Coronary artery (tissue), 2 donors: Measurements from ENCODE around the gene CERS6.

Experiments used
- DNase-seq: peaks from one replicate; pipeline ENCODE4 v3.0.0-alpha.2; 2017; ENCODE audit warnings: low spot score
- H3K27ac ChIP-seq, 2 donors: fragments of 200-600 bp; sonication (generic); one replicate each; pipeline ENCODE4 v1.5.1; 2016 to 2019
- H3K4me3 ChIP-seq: fragments of 200-600 bp; sonication (generic); 2 replicates; pipeline ENCODE4 v1.5.1; 2016; ENCODE audit warnings: mild to moderate bottlenecking, moderate library complexity
- TF ChIP-seq, protein P1 (sequence below): fragments of 200-600 bp; sonication (generic); IDR thresholded peaks from one replicate; pipeline ENCODE4 v1.5.1; 2019; ENCODE audit warnings: antibody characterized with exemption

The CERS6 gene

DNA sequence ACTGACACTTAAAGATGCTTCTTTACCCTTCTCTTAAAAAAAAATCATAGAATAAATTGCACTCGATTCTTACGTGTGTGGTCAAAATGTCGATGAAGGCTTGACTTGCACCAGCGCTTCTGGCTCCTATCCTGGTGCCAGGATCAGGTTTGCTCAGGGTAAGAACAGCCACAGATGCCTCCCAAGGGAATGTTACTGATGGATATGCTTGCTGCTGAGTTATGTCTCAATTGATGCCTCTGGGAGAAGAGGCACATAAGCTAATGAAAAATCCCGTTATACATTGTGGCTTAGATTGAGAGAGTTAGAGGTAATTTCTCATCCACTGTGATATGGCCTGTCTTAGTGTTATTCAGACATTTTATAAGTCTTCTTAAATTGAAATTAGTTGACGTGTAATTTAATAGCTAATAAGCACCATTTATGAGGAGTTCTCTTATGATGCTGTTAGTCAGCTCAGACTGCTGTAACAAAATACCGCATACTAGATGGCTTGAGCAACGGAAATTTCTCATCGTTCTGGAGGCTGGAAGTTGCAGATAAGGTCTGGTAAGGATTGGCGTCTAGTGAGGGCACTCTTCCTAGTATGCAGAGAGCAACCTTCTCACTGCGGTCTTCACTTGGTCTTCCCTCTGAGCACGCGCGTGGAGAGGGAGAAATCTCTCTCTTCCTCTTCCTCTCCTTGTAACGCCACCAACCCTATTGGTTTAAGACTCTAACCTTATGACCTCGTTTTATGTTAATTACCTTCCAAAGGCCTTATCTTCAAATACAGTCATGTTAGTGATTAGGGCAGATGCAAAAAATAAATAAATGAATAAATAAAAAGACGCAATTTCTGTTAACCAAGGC, 229.8 kb downstream of the CERS6 start:
- H3K27ac ChIP-seq: no peak overlapping the region
- TF ChIP-seq, protein P1, sequence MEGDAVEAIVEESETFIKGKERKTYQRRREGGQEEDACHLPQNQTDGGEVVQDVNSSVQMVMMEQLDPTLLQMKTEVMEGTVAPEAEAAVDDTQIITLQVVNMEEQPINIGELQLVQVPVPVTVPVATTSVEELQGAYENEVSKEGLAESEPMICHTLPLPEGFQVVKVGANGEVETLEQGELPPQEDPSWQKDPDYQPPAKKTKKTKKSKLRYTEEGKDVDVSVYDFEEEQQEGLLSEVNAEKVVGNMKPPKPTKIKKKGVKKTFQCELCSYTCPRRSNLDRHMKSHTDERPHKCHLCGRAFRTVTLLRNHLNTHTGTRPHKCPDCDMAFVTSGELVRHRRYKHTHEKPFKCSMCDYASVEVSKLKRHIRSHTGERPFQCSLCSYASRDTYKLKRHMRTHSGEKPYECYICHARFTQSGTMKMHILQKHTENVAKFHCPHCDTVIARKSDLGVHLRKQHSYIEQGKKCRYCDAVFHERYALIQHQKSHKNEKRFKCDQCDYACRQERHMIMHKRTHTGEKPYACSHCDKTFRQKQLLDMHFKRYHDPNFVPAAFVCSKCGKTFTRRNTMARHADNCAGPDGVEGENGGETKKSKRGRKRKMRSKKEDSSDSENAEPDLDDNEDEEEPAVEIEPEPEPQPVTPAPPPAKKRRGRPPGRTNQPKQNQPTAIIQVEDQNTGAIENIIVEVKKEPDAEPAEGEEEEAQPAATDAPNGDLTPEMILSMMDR: no peak
- DNase-seq: no peak
- no peak overlapping the region for H3K4me3 ChIP-seq

DNA sequence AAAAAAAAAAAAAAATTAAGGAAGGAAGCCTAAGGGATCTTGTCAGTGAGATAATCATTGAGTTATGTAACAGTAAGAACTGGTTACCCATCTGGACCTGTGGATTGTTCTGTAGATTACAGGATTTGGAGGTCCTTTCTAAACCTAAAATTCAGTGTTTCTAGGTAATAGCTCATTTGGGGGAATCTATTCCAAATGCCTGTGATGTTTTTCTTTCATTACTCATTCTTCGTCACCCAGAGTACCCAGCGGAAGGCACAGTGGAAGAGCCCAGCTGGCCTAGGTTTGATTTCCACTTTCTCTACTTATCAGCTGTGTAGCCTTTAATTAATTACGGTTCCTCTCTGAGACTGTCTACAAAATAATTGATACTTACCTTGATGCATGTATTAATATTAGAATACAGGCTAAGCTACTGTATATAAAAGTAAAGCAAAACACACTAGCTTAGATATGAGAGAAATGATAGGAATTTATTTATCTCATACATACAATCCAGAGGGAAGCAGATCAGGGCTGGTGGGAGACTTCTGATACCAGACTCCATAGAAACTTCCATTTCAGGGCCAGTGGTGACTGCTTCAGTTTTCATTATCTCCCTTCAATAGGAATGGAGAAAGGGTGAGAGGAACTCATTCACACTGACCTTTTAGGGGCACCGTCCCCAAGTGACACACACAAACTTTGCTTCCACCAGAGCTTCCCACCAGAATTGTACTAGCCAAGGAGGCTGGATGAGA, 230.6 kb downstream of the CERS6 start:
- TF ChIP-seq, protein P1: no peak
- no peak overlapping the region for H3K4me3 ChIP-seq

DNA sequence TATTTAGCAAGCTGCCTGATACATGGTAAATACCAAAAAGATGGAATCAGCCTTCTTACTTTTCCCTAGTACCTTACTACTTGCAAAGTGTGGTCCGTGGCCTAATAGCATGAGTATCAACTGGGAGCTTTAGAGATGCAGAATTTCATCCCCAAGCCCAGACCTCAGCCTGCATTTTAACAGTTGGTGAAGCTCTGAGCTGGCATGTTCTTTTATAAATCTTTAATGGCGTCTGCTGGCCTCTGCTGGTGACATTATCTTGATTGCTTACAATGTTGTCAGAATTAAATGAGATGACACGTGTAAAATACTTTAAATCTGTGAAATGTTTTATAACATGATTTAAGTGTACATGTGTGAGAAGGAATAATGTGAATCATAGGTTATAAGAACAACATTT, 231.2 kb downstream of the CERS6 start:
- DNase-seq: no peak
- H3K4me3 ChIP-seq: no peak overlapping the region
- TF ChIP-seq, protein P1: no peak
- no peak overlapping the region for H3K27ac ChIP-seq

More for the DNA sequence above, 230.6 kb downstream of the CERS6 start:
- DNase-seq: no peak
- no peak overlapping the region for H3K27ac ChIP-seq

DNA sequence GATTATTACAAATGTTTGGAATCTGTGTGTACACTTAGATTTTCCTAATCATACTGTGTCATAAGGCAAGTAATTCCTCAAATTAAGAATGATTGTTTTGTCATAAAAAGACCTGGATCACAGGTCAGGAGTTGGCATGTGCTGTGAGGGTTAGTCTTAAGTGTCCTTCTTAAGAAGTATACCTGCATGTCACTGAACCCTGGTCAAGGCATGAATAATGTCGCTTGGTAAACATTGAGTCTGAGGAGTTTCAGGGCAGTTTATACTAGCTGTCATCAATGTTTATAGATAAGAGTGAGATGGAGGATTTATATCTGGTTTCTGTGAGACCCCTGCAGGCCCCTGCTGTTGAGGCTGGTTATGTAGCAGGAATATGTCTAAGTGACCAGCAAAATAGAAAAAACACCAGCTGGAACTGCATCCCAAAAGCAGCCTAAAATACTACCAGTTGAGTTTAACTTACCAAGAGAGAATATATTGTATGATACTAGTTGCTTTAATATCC, 234.4 kb downstream of the CERS6 start:
- no peak overlapping the region for H3K27ac ChIP-seq
- TF ChIP-seq, protein P1: no peak
- H3K4me3 ChIP-seq: no peak overlapping the region
- no peak for DNase-seq

DNA sequence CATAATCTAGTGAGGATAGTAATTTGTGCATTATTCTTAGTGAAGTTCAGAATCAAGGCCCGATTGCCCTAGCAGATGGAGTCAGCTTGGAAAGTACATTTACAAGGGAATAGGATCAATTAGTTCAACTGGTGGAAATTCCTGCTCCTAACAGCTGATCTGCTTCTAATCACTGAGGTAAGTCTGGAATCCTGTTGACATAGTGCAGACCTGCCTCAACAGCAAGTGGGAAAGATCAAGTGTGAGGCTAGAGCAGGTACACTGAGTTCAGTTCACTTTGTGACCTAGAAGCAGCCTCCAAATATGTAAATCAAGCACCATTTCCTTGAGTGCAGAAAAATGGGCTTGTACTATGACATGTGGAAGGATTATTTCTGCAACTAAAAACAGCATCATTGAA, 235.1 kb downstream of the CERS6 start:
- DNase-seq: no peak
- TF ChIP-seq, protein P1: no peak
- H3K27ac ChIP-seq: no peak overlapping the region
- H3K4me3 ChIP-seq: no peak overlapping the region

DNA sequence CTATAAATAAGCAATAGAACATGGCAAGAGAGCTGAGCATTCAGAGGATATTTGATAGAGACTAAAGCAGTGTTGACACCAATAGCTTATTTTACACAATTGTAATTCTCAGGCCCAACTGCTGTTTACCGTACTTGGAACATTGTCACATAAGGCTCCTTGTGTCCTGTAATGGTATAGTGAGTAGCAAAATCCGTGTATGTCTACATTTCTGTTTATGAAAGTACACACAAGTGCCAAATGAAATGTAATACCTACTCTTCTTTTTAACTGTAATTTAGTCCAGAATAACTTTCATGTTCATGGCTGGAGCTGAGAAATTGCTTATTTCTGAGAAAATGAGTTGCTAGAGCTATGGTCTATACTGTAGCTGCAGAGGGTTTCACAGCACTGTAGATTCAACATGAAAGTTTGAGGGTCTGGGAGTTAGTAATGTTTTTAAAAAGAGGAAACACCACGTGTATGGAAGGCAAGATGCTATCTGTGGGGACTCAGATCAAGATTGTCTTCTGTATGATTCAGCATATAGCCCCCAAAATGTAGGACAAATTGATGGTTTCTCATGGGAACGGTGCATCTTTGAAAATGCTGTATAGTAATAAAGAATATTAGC, 236.2 kb downstream of the CERS6 start:
- no peak for DNase-seq
- no peak overlapping the region for H3K4me3 ChIP-seq
- no peak overlapping the region for H3K27ac ChIP-seq
- TF ChIP-seq, protein P1: no peak
